ENCODE results near the gene CEACAM5. TPM values are rescaled to one million over a fixed set of nuclear protein-coding genes. Genes with fewer than 3 reads are reported as not detected.

CEACAM5 gene
- total RNA-seq, 1 experiment from 2014 or later: 1.3 TPM

GRCh38 chr19:41689993-41690800 lies 18.2 kb upstream of the CEACAM5 start:
- H3K27ac Mint-ChIP-seq (ENCODE audit: unreplicated experiment): no peak overlapping the region
- Histone ChIP-seq H3K36me3 (ENCODE audit: control insufficient read depth, insufficient read depth, low read length) (no peaks in the 10 kb centered on the region), H3K9me3 (0 out of 2 replicates have a peak, but pooled peaks cover 4% of the 10 kb centered on the region), H3K4me1 (no peaks in the 10 kb centered on the region), H3K27me3 (replicated peaks; ENCODE audit: control insufficient read depth, insufficient read depth, low read length) (no peaks in the 10 kb centered on the region; the same call in 1 of the 2 replicates), H3K4me3 (ENCODE audit: low read depth, low read length) (no peak overlapping the region)
- no TSS peak for BruUV-seq (replicated peaks)
- intact Hi-C loops (cut with micrococcal nuclease; ENCODE audit: unreplicated experiment): no loop called here
- no peak for DNase-seq
- POLR2A ChIA-PET: no interaction called here
- no peaks in the 10 kb centered on the region for H3K9me3 Mint-ChIP-seq (ENCODE audit: unreplicated experiment)
- no peak overlapping the region for H3K4me3 Mint-ChIP-seq (ENCODE audit: unreplicated experiment)
- H3K36me3 Mint-ChIP-seq (ENCODE audit: insufficient read depth, unreplicated experiment): no peaks in the 10 kb centered on the region
- CTCF ChIA-PET: interaction anchor here (1.4 kb wide), 1 partner anchor 49 kb away, joined by 8 read pairs; no protein-coding TSS in a partner anchor
- TF ChIP-seq CTCF (IDR thresholded peaks at IDR 0.05; ENCODE audit: insufficient read depth in 1 of 2, low read depth in 1 of 2, low read length in 1 of 2, severe bottlenecking in 1 of 2, unreplicated experiment in 1 of 2): peak in 1 of 2 experiments; percentile 32
- peaks cover 5% of the 10 kb centered on the region for H3K4me1 Mint-ChIP-seq (ENCODE audit: low read depth, unreplicated experiment)
- H3K27me3 Mint-ChIP-seq (ENCODE audit: insufficient read depth, unreplicated experiment): no peaks in the 10 kb centered on the region

- Histone ChIP-seq H3K27me3 (replicated peaks; ENCODE audit: control insufficient read depth, insufficient read depth, low read length) (no peaks in the 10 kb centered on the region), H3K36me3 (ENCODE audit: control insufficient read depth, insufficient read depth, low read length) (no peaks in the 10 kb centered on the region), H3K4me3 (ENCODE audit: low read depth, low read length) (no peak overlapping the region), H3K4me1 (no peaks in the 10 kb centered on the region), H3K9me3 (0 out of 2 replicates have a peak, but pooled peaks cover 4% of the 10 kb centered on the region)
- CTCF ChIA-PET: interaction anchor here (1.4 kb wide), 1 partner anchor 49 kb away, joined by 8 read pairs; no protein-coding TSS in a partner anchor
- POLR2A ChIA-PET: no interaction called here
- Mint-ChIP-seq H3K27me3 (ENCODE audit: insufficient read depth, unreplicated experiment) (no peaks in the 10 kb centered on the region), H3K9me3 (ENCODE audit: unreplicated experiment) (no peaks in the 10 kb centered on the region), H3K27ac (ENCODE audit: unreplicated experiment) (no peak overlapping the region), H3K4me1 (ENCODE audit: low read depth, unreplicated experiment) (peaks cover 5% of the 10 kb centered on the region), H3K36me3 (ENCODE audit: insufficient read depth, unreplicated experiment) (no peaks in the 10 kb centered on the region), H3K4me3 (ENCODE audit: unreplicated experiment) (no peak overlapping the region)
- TF ChIP-seq CTCF (IDR thresholded peaks at IDR 0.05; ENCODE audit: insufficient read depth in 1 of 2, low read depth in 1 of 2, low read length in 1 of 2, severe bottlenecking in 1 of 2, unreplicated experiment in 1 of 2): no peak
- no TSS peak for BruUV-seq (replicated peaks)
- DNase-seq: no peak
- intact Hi-C loops (cut with micrococcal nuclease; ENCODE audit: unreplicated experiment): no loop called here
These were observed 17.7 kb upstream of the CEACAM5 start for GRCh38 chr19:41690801-41691065.

GRCh38 chr19:41691268-41691970 lies 17.0 kb upstream of the CEACAM5 start:
- Mint-ChIP-seq H3K27ac (ENCODE audit: unreplicated experiment) (no peak overlapping the region), H3K4me1 (ENCODE audit: low read depth, unreplicated experiment) (peaks cover 5% of the 10 kb centered on the region), H3K27me3 (ENCODE audit: insufficient read depth, unreplicated experiment) (peaks cover 3% of the 10 kb centered on the region), H3K36me3 (ENCODE audit: insufficient read depth, unreplicated experiment) (no peaks in the 10 kb centered on the region), H3K4me3 (ENCODE audit: unreplicated experiment) (no peak overlapping the region), H3K9me3 (ENCODE audit: unreplicated experiment) (no peaks in the 10 kb centered on the region)
- Histone ChIP-seq H3K9me3 (0 out of 2 replicates have a peak, but pooled peaks cover 4% of the 10 kb centered on the region), H3K4me3 (ENCODE audit: low read depth, low read length) (no peak overlapping the region), H3K4me1 (no peaks in the 10 kb centered on the region), H3K36me3 (ENCODE audit: control insufficient read depth, insufficient read depth, low read length) (no peaks in the 10 kb centered on the region), H3K27me3 (replicated peaks; ENCODE audit: control insufficient read depth, insufficient read depth, low read length) (no peaks in the 10 kb centered on the region)
- POLR2A ChIA-PET: no interaction called here
- CTCF ChIA-PET: interaction anchor here (0.5 to 1.4 kb wide), 2 partner anchors 50 to 62 kb away, joined by 4 to 8 read pairs; no protein-coding TSS in a partner anchor
- BruUV-seq (replicated peaks): no TSS peak
- DNase-seq: peak in 1 of 2 experiments; percentile 41
- TF ChIP-seq CTCF (IDR thresholded peaks at IDR 0.05; ENCODE audit: insufficient read depth in 1 of 2, low read depth in 1 of 2, low read length in 1 of 2, severe bottlenecking in 1 of 2, unreplicated experiment in 1 of 2): peak; percentile 65 to 66
- intact Hi-C loops (cut with micrococcal nuclease; ENCODE audit: unreplicated experiment): no loop called here
